GM21367 (cell line): Measurements from ENCODE around the gene ANAPC16.
"Not testable (repeated sequence)": the region's sequence is repeated elsewhere in the genome, so short reads cannot be mapped to it uniquely, and the experiment has no call there.

Experiments
- ATAC-seq: cut with Tn5 transposase; IDR thresholded peaks from one replicate; pipeline ENCODE4 v1.9.1; 2021; ENCODE audit not compliant: unreplicated experiment

ANAPC16 gene

GRCh38 chr10:72242675-72243074, 26.9 kb downstream of the ANAPC16 start:
- ATAC-seq: no peak

- ATAC-seq: no peak
Measured at GRCh38 chr10:72243822-72244437, 28.1 kb downstream of the ANAPC16 start.

- no peak for ATAC-seq
Measured at GRCh38 chr10:72244573-72245038, 28.8 kb downstream of the ANAPC16 start.

GRCh38 chr10:72245949-72246525, 30.2 kb downstream of the ANAPC16 start:
- no peak for ATAC-seq

GRCh38 chr10:72248468-72249151, 32.8 kb downstream of the ANAPC16 start:
- peak; percentile 75 for ATAC-seq

- not testable (repeated sequence) for ATAC-seq
Measured at GRCh38 chr10:72249176-72249862, 33.5 kb downstream of the ANAPC16 start.

- no peak for ATAC-seq
Measured at GRCh38 chr10:72250666-72251065, 34.9 kb downstream of the ANAPC16 start.

- no peak for ATAC-seq
Measured at GRCh38 chr10:72251635-72252034, 35.8 kb downstream of the ANAPC16 start.

- no peak for ATAC-seq
Measured at GRCh38 chr10:72252972-72253371, 37.2 kb downstream of the ANAPC16 start.

GRCh38 chr10:72253578-72253977, 37.8 kb downstream of the ANAPC16 start:
- ATAC-seq: no peak

- peak; percentile 42 for ATAC-seq
Measured at GRCh38 chr10:72254813-72255568, 39.2 kb downstream of the ANAPC16 start.

- no peak for ATAC-seq
Measured at GRCh38 chr10:72255977-72256729, 40.3 kb downstream of the ANAPC16 start.

GRCh38 chr10:72257051-72257892, 41.5 kb downstream of the ANAPC16 start:
- no peak for ATAC-seq

- ATAC-seq: no peak
Measured at GRCh38 chr10:72258617-72259016, 42.8 kb downstream of the ANAPC16 start.

- ATAC-seq: no peak
Measured at GRCh38 chr10:72259491-72260238, 43.9 kb downstream of the ANAPC16 start.

GRCh38 chr10:72260239-72260975, 44.6 kb downstream of the ANAPC16 start:
- ATAC-seq: peak; percentile 56

- ATAC-seq: peak; percentile 32
Measured at GRCh38 chr10:72260976-72261783, 45.4 kb downstream of the ANAPC16 start.
